K562 (cell line): Measurements from ENCODE around the gene MTA1. TPM values are rescaled to one million over a fixed set of nuclear protein-coding genes. Genes with fewer than 3 reads are reported as not detected.

Source experiments
- ATAC-seq: fragments of 200-7000 bp; cut with Tn5 transposase; 3 replicates; pipeline ENCODE4 v1.9.1; 2020; ENCODE audit warnings: moderate library complexity
- BruUV-seq: library from RNA; stranded (reverse); fragments of 400-500 nt; replicated peaks from 2 replicates; lab custom pipeline; 2021; lab: Mats Ljungman, UMichigan
- CTCF ChIA-PET: fragments of 300-600 bp; formaldehyde crosslinking; extraction: SDS; loops from one replicate; lab custom pipeline; 2021; ENCODE audit warnings: low intra/inter-chr PET ratio; lab: Yijun Ruan, JAX
- POLR2A ChIA-PET: fragments of 300-600, 350-650 bp; sonication (Branson Sonifier 250); formaldehyde crosslinking; extraction: SDS; loops from one replicate; lab custom pipeline; 2021; ENCODE audit warnings: antibody characterized with exemption, inconsistent platforms; lab: Yijun Ruan, JAX
- DNase-seq, 4 experiments: peaks; one replicate each; pipeline versions ENCODE4 v3.0.0 to v3.0.0-alpha.2; 2011 to 2018; ENCODE audit warnings: low spot score in 3 of 4, mixed read lengths in 3 of 4; ENCODE audit errors: extremely low read depth in 1 of 4
- FAIRE-seq: peaks from 2 replicates; lab custom pipeline; 2011; peaks lifted over from hg19 to GRCh38; lab: Jason Lieb, UNC
- H2AFZ ChIP-seq: 2 replicates; pipeline ENCODE4 v1.6.0; 2011; ENCODE audit warnings: low read depth, low read length, control low read depth, inconsistent platforms
- H3K27ac ChIP-seq: fragments of 200-600 bp; 3 replicates; pipeline ENCODE4 v1.8.0; 2011; ENCODE audit warnings: low read depth, mild to moderate bottlenecking, control low read depth, inconsistent platforms, low read length, moderate library complexity, mixed read lengths; ENCODE audit errors: extremely low read depth
- H3K27me3 ChIP-seq, 2 experiments: fragments of 300-600 bp in 1 of 2; 2 replicates in 1 of 2; 3 replicates in 1 of 2; pipeline versions ENCODE4 v1.6.0 to v1.8.0; 2011; ENCODE audit warnings: inconsistent platforms in 2 of 2, low read length in 2 of 2, mild to moderate bottlenecking in 1 of 2, mixed read lengths in 1 of 2, moderate library complexity in 1 of 2; ENCODE audit not compliant: control insufficient read depth in 2 of 2, insufficient read depth in 2 of 2
- H3K36me3 ChIP-seq: fragments of 300-600 bp; 3 replicates; pipeline ENCODE4 v1.8.0; 2011; ENCODE audit warnings: mild to moderate bottlenecking, low read length, inconsistent platforms; ENCODE audit not compliant: control insufficient read depth, insufficient read depth
- H3K4me1 ChIP-seq, 2 experiments: fragments of 200-600 bp in 1 of 2; replicated peaks in 1 of 2; 2 replicates in 1 of 2; 3 replicates in 1 of 2; pipeline versions ENCODE4 v1.5.1 to v1.8.0; 2011; ENCODE audit warnings: inconsistent platforms in 2 of 2, low read length in 2 of 2, mild to moderate bottlenecking in 1 of 2, mixed read lengths in 1 of 2, moderate library complexity in 1 of 2; ENCODE audit not compliant: control insufficient read depth in 2 of 2, insufficient read depth in 2 of 2
- H3K4me2 ChIP-seq: 2 replicates; pipeline ENCODE4 v1.6.1; 2011; ENCODE audit warnings: low read length, control low read depth, inconsistent platforms, mixed read lengths; ENCODE audit not compliant: insufficient read depth
- H3K4me3 ChIP-seq: fragments of 200-600 bp; sonication (generic), shearing (Covaris generic); 2 replicates; pipeline ENCODE4 v1.5.1; 2016; ENCODE audit warnings: control low read depth, inconsistent platforms
- H3K79me2 ChIP-seq: fragments of 200-600 bp; 3 replicates; pipeline ENCODE4 v1.8.0; 2011; ENCODE audit warnings: low read length, inconsistent platforms; ENCODE audit not compliant: control insufficient read depth, insufficient read depth
- H3K9ac ChIP-seq, 2 experiments: 2 replicates each; pipeline versions ENCODE4 v1.6.0 to v1.6.1; 2011; ENCODE audit warnings: low read depth in 2 of 2, low read length in 2 of 2, control low read depth in 1 of 2, inconsistent platforms in 1 of 2, mild to moderate bottlenecking in 1 of 2, mixed read lengths in 1 of 2; ENCODE audit not compliant: insufficient read depth in 1 of 2
- H3K9me1 ChIP-seq: one replicate; pipeline ENCODE4 v1.6.0; 2011; ENCODE audit warnings: inconsistent platforms, mild to moderate bottlenecking, low read length, moderate library complexity; ENCODE audit not compliant: control insufficient read depth, insufficient read depth
- H3K9me3 ChIP-seq: replicated peaks from 2 replicates; pipeline ENCODE4 v1.5.1; 2011; ENCODE audit warnings: low read depth, low read length, inconsistent platforms; ENCODE audit not compliant: control insufficient read depth, insufficient read depth
- H4K20me1 ChIP-seq: replicated peaks from 2 replicates; pipeline ENCODE4 v1.6.1; 2011; ENCODE audit warnings: low read length, inconsistent platforms, mixed read lengths; ENCODE audit not compliant: control insufficient read depth, insufficient read depth
- E2F8 ChIP-seq: fragments of 450-650 bp; IDR thresholded peaks from 2 replicates; pipeline ENCODE4 v1.7.1; 2018; ENCODE audit warnings: mild to moderate bottlenecking, low read depth; ENCODE audit not compliant: partially characterized antibody
- FOXM1 ChIP-seq, 2 experiments: fragments of 450-650 bp in 1 of 2; sonication (generic) in 1 of 2; formaldehyde crosslinking in 1 of 2; IDR thresholded peaks; 2 replicates each; pipeline versions ENCODE4 v1.6.1 to v1.9.0; 2017 to 2022; ENCODE audit warnings: low read depth in 2 of 2, mild to moderate bottlenecking in 2 of 2, missing genetic modification reagents in 1 of 2, moderate library complexity in 1 of 2
- HLTF ChIP-seq: fragments of 450-650 bp; IDR thresholded peaks from 2 replicates; pipeline ENCODE4 v1.6.1; 2016
- RBFOX2 ChIP-seq: fragments of 200-400 bp; formaldehyde crosslinking; IDR thresholded peaks from 2 replicates; pipeline ENCODE4 v1.6.1; 2017; ENCODE audit warnings: low read depth, mild to moderate bottlenecking, low read length, moderate library complexity
- TAL1 ChIP-seq: fragments of 450-650 bp; IDR thresholded peaks from 2 replicates; pipeline ENCODE4 v1.6.1; 2016; ENCODE audit warnings: mild to moderate bottlenecking
- ZBTB11 ChIP-seq, 3 experiments: fragments of 200-800 bp in 1 of 3; fragments of 250-450 bp in 1 of 3; fragments of 450-650 bp in 1 of 3; sonication (Bioruptor Pico) in 1 of 3; sonication (Bioruptor generic) in 1 of 3; formaldehyde crosslinking in 1 of 3; IDR thresholded peaks; 2 replicates each; pipeline versions ENCODE4 v1.6.1 to v1.8.0; 2016 to 2022; ENCODE audit warnings: mild to moderate bottlenecking in 2 of 3, missing genetic modification characterization in 2 of 3, missing compliant biosample characterization in 1 of 3, moderate library complexity in 1 of 3
- WGBS: fragments of 100-300 bp; shearing (Covaris generic); methylation state at CpG from one replicate; pipeline ENCODE4 v1.1.6; 2016; ENCODE audit warnings: low coverage, mixed read lengths; ENCODE audit not compliant: insufficient coverage; ENCODE audit errors: missing lambda C conversion rate; 5-methylcytosine and 5-hydroxymethylcytosine counted together
- in situ Hi-C: fragments of 300-500 bp; cut with MboI; formaldehyde crosslinking; loops from 4 replicates; pipeline ENCODE4 v1.15.0; 2018; ENCODE audit warnings: inconsistent platforms, mixed read lengths
- intact Hi-C: fragments of 100-400 bp; cut with micrococcal nuclease; formaldehyde crosslinking; loops from 2 replicates; pipeline ENCODE4 v1.14.2; 2022
- polyA plus RNA-seq, 8 experiments: library from polyadenylated mRNA; depleted of rRNA in 4 of 8; stranded (reverse) in 5 of 8; unstranded in 3 of 8; fragments of >200 nt; fragmentation: Nextera tagmentation in 2 of 8; fragmentation: Illumina TruSeq in 1 of 8; extraction: Ambion mirVana in 2 of 8; extraction: Trizol in 1 of 8; gene quantifications; 2 replicates each; pipeline versions ENCODE4 v1.2.1 to v1.2.3, GENCODE V29; 2011 to 2014; ENCODE audit warnings: inconsistent platforms in 1 of 8, missing spikeins in 1 of 8
- total RNA-seq, 7 experiments: library from RNA; depleted of rRNA in 6 of 7; stranded (reverse); fragments of >200 nt in 6 of 7; fragmentation: Illumina TruSeq in 2 of 7; extraction: Trizol in 2 of 7; gene quantifications; 2 replicates each; pipeline versions ENCODE4 v1.2.1 to v1.2.3, GENCODE V29; 2011 to 2021; ENCODE audit warnings: low replicate concordance in 1 of 7
- TF ChIP-seq, protein P1 (sequence below): fragments of 250-450 bp; sonication (Bioruptor Pico); IDR thresholded peaks from 2 replicates; pipeline ENCODE4 v1.4.0; 2020

Gene MTA1
- total and polyA plus RNA-seq, 9 of the 15 experiments (the other 6 are each of a cell fraction or from before 2014, with no cell fraction given), result 0.13 to 118 (median 32.3) TPM

- no peak overlapping the region for H3K27ac ChIP-seq
- no peaks in the 10 kb centered on the region for H3K27me3 ChIP-seq
- H3K79me2 ChIP-seq, result peaks cover 14% of the 10 kb centered on the region
- no peaks in the 10 kb centered on the region for H3K9me1 ChIP-seq
- peaks cover 5 to 78% of the 10 kb centered on the region in 2 experiments; a peak in 4 of 5 replicates for H3K4me1 ChIP-seq
- peak overlapping the region in 1 of 2 experiments; percentile 76; a peak in 2 of 4 replicates for H3K9ac ChIP-seq
- H2AFZ ChIP-seq, result no peak overlapping the region
- no peak overlapping the region for H3K4me2 ChIP-seq
- H3K4me3 ChIP-seq, result no peak overlapping the region
- no peak for ATAC-seq
- DNase-seq, result no peak
- no peaks in the 10 kb centered on the region for H4K20me1 ChIP-seq
- H3K9me3 ChIP-seq, result 0 out of 2 replicates have a peak, but pooled peaks cover 3% of the 10 kb centered on the region
- ChIA-PET CTCF (no interaction called here), POLR2A (interaction anchor here (0.6 to 1.0 kb wide), 3 partner anchors 10 to 133 kb away, joined by 3 to 4 read pairs (median 3); no protein-coding TSS in a partner anchor)
- intact Hi-C loops, result no loop called here
- in situ Hi-C loops, result no loop called here
- BruUV-seq, result no TSS peak
- 66% methylated on average over 21 of the region's 25 CpGs for WGBS
- no peak for FAIRE-seq
- peaks cover 8% of the 10 kb centered on the region; the same call in 2 of the 3 replicates for H3K36me3 ChIP-seq
- no peak for TF ChIP-seq FOXM1 (IDR thresholded peaks at IDR 0.05; ENCODE audit: low read depth)
- TF ChIP-seq FOXM1 (CRISPR knock-in tag; IDR thresholded peaks at IDR 0.05; ENCODE audit: low read depth), result no peak
- no peak for TF ChIP-seq RBFOX2
- no peak for TF ChIP-seq TAL1
- no peak for TF ChIP-seq E2F8
- no peak for TF ChIP-seq HLTF
- TF ChIP-seq ZBTB11 (CRISPR knock-in tag; IDR thresholded peaks at IDR 0.05), result no peak
- TF ChIP-seq, protein P1, sequence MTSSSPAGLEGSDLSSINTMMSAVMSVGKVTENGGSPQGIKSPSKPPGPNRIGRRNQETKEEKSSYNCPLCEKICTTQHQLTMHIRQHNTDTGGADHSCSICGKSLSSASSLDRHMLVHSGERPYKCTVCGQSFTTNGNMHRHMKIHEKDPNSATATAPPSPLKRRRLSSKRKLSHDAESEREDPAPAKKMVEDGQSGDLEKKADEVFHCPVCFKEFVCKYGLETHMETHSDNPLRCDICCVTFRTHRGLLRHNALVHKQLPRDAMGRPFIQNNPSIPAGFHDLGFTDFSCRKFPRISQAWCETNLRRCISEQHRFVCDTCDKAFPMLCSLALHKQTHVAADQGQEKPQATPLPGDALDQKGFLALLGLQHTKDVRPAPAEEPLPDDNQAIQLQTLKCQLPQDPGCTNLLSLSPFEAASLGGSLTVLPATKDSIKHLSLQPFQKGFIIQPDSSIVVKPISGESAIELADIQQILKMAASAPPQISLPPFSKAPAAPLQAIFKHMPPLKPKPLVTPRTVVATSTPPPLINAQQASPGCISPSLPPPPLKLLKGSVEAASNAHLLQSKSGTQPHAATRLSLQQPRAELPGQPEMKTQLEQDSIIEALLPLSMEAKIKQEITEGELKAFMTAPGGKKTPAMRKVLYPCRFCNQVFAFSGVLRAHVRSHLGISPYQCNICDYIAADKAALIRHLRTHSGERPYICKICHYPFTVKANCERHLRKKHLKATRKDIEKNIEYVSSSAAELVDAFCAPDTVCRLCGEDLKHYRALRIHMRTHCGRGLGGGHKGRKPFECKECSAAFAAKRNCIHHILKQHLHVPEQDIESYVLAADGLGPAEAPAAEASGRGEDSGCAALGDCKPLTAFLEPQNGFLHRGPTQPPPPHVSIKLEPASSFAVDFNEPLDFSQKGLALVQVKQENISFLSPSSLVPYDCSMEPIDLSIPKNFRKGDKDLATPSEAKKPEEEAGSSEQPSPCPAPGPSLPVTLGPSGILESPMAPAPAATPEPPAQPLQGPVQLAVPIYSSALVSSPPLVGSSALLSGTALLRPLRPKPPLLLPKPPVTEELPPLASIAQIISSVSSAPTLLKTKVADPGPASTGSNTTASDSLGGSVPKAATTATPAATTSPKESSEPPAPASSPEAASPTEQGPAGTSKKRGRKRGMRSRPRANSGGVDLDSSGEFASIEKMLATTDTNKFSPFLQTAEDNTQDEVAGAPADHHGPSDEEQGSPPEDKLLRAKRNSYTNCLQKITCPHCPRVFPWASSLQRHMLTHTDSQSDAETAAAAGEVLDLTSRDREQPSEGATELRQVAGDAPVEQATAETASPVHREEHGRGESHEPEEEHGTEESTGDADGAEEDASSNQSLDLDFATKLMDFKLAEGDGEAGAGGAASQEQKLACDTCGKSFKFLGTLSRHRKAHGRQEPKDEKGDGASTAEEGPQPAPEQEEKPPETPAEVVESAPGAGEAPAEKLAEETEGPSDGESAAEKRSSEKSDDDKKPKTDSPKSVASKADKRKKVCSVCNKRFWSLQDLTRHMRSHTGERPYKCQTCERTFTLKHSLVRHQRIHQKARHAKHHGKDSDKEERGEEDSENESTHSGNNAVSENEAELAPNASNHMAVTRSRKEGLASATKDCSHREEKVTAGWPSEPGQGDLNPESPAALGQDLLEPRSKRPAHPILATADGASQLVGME, result no peak
Measured at GRCh38 chr14:105394714-105395537, 24.7 kb upstream of the MTA1 start.
